Epidermal melanocyte (primary cell): ENCODE results near the gene WDR74.
"Not testable (repeated sequence)": the region's sequence is repeated elsewhere in the genome, so short reads cannot be mapped to it uniquely, and the experiment has no call there.

Experiments
- DNase-seq: peaks from one replicate; pipeline ENCODE4 v3.0.0; 2011; ENCODE audit warnings: low spot score; ENCODE audit not compliant: insufficient read length

Gene WDR74

DNA sequence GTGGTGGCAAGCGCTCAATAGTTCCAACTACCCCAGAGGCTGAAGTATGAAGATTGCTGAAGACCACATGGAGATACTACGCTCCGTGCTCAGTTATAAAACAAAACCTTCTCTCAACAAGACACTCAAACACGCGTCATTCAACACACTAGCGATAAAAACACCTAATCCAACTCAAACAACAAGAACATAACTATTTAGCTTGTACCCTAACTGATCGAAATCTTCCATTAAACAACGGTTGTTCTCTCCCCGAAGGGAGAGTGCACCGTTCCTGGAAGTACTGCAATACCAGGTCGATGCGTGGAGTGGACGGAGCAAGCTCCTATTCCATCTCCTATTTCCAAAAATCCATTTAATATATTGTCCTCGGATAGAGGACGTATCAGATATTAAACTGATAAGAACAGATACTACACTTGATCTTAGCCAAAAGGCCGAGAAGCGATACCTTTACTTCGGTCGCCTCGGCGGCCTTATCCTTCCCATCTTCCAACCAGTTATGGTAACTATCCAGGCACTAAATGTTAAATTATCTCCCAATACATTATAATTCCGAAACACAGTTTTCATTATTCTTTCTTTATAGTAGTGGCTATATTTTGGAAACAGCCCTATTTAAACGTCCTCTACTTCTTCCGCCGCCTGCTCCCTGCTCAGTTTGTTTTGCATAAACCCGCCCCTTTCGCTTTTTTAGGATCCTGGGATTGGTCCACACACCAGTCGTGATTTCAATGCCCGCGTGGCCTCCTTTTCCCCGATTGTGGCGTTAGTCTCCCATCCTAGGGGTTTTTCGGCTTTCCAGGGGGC, 2.2 kb upstream of the WDR74 start:
- DNase-seq: peak; percentile 92

GRCh38 chr11:62840721-62841360, 1.5 kb upstream of the WDR74 start:
- not testable (repeated sequence) for DNase-seq

- DNase-seq: no peak
Measured at GRCh38 chr11:62835336-62835735, 4.1 kb downstream of the WDR74 start.

DNA sequence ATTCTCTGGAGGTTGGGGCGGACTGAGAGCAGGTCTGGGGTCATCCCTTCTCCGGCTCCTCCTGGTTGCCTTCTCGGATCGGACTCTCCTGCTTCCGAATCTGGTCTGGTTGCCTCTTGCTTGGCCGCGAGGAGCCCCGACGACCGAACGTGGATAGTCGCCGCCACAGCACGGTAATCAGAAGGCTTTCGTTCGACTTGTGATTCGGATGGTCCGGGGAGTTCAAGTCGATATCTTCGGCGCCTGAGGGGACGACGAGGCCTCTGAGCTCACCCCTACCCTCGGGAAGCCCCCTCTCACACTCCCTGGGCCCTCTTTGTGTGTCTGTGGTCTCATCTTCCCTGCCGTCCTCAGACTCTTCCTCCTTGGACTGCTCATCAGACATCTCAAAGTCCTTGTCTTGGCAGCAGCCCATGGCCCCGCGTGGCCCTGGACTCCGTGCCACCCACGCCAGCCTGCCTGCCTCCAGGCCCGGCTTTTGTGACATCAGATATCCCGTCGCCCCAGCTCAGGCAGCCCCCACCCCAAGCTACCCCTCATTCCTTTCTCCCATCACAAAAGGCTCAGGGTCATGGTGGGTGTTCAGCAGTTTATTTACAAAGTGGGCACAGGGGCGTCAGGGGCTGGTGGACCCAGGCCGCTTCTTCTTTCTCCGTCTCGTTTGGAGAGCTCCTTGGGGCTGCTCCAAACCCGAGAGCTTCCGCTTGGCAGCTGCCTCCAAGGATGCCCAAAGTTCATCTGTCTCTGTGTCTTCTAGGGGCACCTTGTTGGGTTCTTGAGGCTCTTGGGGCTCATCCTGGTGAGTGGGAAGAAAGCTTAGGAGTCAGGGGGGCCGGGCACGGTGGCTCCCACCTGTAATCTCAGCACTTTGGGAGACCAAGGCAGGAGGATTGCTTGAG, 6.8 kb downstream of the WDR74 start, which contains the start of gene TEX54:
TEX54 (minus strand) TSS at position 506 of the 899 bp plus-strand sequence.
- DNase-seq: no peak

DNA sequence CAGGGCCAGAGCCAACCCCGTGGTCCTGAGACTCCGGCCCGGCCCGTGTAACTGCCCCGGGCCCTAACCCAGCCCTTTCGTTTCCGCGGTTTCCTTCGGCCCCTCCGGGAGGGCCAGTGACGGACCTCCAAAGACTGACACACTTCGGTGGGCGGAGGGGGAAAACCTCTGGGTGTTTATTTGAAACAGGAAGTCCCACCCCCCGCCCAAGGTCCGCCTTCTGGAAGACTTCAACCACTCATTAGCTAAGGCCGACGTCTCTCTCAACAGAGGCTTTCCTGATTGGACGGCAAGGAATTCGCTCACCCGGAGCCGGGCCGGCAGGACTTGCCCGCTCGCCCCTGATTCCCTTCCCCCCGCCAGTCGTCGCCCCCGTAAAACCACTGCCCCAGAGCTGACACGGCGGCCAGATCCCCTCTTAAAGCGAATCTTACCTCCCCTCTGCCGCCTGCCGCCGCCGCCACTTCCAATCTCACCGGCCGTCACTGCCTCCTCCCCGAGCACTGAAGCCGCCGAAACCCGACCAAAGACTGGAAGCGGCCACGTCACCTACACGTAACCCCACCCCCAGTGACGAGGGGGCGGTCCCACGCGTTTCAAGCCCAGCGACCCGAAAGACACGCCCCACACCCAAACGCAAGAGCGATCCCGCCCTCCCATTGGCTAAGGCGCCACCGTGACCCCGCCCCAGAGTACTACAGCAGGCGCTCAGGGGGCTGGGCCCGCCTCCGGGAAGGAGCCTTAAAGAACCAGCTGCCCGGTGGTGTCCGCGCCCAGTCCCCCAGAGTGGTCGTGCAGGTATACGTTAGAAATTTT, 7.7 kb downstream of the WDR74 start, which contains the start of gene STX5:
STX5 (minus strand) TSS at position 532 of the 816 bp plus-strand sequence. CDS start 808 bp downstream, outside the sequence.
- DNase-seq: peak; percentile 94

GRCh38 chr11:62830904-62831519, 8.4 kb downstream of the WDR74 start:
- DNase-seq: no peak

DNA sequence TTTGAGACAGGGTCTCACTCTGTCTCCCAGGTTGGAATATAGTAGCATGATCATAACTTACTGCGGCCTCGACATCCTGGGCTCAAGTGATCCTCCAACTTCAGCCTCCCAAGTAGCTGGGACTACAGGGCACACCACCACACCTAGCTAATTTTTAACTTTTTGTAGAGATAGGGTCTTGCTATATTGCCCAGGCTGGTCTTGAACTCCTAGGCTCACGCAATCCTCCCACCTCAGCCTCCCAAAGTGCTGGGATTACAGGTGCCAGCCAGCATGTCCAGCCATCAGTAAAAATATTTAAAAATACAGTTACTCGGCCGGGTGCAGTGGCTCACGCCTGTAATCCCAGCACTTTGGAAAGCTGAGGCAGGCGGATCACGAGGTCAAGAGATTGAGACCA, 11.3 kb downstream of the WDR74 start:
- DNase-seq: not testable (repeated sequence)

- no peak for DNase-seq
Measured at GRCh38 chr11:62823677-62824076, 15.7 kb downstream of the WDR74 start.

DNA sequence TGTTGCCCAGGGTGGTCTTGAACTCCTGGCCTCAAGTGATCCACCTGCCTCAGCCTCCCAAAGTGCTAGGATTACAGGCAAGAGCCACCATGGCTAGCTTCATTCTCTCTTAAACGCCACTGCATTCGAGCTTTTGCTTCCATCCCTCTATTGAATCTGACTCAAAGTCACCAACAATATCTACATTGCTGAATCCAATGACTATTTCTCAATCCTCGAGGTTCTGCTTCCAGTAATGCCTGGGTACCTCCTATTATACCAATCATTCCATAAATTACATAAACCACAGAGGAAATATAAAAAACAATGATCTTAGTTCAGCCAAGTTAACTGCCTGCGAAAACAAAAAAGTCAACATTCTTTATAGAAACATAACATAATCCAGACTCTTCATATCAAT, 22.3 kb downstream of the WDR74 start:
- no peak for DNase-seq

DNA sequence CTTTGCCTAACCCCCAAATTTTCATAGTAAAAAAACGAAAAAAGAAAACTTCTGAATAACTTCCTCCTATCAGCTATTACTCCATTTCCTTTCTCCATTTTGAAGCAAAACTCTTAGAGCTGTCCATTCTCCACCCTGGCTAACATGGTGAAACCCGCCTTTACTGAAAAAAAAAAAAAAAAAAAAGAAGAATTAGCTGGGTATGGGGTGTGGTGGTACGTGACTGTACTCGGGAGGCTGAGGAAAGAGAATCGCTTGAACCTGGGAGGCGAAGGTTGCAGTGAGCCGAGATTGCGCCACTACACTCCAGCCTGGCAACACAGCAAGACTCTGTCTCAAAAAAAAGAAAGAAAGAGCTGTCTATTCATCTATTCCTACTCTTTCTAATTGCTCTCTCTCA, 22.8 kb downstream of the WDR74 start:
- DNase-seq: no peak

- no peak for DNase-seq
Measured at GRCh38 chr11:62811659-62812058, 27.7 kb downstream of the WDR74 start.

GRCh38 chr11:62810748-62811147, 28.6 kb downstream of the WDR74 start:
- no peak for DNase-seq

GRCh38 chr11:62806611-62807121, 32.7 kb downstream of the WDR74 start:
- no peak for DNase-seq

DNA sequence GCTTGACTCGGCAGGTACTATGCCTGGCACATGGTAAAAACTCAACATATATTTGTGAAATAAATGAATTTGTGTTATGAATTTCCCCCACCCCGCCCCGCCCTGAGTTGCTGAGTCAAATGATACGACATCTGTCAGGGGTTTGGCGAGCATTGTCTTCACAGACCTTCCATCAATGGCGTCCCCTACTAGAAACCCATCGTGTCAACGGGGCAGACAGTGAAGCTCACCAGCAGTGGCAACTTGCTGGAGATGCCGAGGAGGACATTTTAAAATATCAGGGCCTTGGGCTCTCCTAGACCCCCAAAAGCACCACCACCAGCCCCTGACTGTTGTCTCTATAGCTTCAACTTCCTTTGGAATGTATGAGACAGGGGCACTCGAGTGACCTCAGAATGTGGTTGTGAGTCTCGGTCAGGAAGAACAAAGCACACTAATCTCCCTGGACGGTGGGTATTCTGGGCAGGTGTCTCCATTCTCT, 33.4 kb downstream of the WDR74 start:
- no peak for DNase-seq

DNA sequence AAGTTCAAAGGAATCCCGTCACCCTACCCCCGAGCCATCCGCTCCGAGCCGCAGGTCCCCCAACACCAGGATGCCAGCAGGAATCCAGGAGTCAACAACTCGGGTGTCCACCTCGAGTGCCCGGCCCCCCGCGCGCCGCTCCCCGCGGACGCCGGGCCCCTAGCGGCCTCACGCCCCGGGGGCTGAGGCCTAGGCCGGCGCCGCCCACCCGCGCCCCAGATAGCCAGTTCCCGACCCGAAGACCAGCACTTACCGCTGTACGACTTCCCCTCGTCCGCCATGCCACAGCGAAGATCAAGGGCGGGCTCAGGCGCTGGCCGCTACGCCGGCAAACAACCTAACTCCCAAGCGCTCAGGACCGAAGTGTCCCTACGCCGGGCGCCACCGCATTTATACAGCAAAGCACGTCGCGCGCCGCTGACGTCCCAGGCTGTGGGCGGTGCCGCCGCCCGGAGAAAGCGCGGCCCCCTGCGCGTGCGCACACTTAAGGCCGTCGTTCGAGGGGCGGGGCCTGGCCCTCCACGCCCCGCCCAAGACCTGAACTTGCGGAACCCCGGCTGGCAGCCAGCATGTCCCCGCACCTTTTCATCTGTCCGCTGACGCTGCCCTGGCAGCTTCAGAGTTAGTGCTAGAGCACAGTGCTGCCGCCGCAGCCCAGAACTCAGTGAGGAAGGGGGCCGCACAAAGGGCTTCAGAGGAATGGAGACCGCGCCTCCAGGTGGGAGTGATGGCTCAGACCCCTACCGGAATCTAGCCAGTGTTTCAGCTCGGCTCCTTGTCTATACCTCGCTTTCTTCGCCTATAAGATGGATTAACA, 34.1 kb downstream of the WDR74 start, which contains the start of gene NXF1:
NXF1 (minus strand) TSS at position 365 of the 817 bp plus-strand sequence; CDS start at position 281, 84 bp downstream.
- peak; percentile 91 for DNase-seq

DNA sequence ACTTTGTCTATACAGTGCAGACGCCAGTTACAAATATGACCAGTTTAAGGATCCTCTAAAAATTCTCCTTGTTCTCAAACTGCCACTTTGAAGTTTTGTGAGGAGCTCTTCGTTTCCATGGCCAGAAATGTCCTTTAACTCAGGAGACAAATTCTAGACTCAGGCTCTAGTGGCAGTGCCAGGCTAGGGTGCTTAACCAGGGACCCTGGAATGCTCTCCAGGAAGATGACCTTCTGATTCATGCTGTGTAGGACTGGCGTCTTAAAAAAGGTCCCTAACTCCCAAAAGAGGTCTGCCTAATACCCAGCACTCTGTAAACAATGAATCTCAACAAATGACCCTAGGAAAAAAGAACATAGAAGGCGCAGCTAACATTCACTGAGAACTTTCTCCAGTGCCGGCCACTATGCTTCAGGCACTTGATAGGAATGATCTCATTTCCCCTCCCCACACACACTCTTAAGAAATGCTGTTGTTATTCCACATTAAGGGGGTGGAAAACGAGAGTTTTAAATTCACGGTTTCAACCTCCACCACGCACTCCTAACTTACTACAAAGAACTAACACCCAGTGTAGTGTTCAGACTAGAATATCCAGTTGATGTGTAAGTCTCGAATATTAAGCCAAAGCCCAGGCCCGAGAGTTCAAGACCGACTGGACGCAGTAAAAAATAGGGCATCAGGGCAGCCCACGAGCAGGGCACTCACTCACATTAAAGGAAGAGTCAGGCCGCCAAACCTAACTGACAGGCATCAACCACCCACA, 34.9 kb downstream of the WDR74 start:
- no peak for DNase-seq

GRCh38 chr11:62801071-62801470, 38.3 kb downstream of the WDR74 start:
- DNase-seq: no peak

- DNase-seq: no peak
Measured at GRCh38 chr11:62799486-62799885, 39.9 kb downstream of the WDR74 start.
